ENCODE measurements around the gene ANKRD55. TPM values are rescaled to one million over a fixed set of nuclear protein-coding genes. Genes with fewer than 3 reads are reported as not detected.

The ANKRD55 gene
- total and polyA plus RNA-seq, 11 donors: 0.11 to 0.15 TPM; not detected in 9

DNA sequence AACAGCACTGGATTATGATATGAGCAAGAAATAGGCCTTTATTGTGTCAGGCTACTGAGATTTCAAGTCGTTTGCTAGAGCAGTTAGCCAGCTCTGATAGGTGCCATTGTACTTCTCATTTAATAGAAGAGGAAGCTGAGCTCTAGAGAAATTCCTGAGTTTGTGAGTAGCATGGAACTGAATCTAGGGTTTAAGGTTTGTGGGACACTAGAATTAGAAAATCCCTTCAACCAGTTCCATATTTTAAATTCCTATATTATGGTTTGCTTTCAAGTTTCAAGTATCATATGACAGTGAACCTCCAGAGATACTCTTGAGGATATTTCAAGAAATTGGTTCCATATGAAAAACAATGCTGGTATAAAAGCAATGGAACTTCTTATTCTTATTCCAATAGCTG, 87.6 kb downstream of the ANKRD55 start:
- intact Hi-C loops (cut with DNase I): no loop called here
- no peak for TF ChIP-seq POLR2A (IDR thresholded peaks at IDR 0.05)
- TF ChIP-seq, protein P1, sequence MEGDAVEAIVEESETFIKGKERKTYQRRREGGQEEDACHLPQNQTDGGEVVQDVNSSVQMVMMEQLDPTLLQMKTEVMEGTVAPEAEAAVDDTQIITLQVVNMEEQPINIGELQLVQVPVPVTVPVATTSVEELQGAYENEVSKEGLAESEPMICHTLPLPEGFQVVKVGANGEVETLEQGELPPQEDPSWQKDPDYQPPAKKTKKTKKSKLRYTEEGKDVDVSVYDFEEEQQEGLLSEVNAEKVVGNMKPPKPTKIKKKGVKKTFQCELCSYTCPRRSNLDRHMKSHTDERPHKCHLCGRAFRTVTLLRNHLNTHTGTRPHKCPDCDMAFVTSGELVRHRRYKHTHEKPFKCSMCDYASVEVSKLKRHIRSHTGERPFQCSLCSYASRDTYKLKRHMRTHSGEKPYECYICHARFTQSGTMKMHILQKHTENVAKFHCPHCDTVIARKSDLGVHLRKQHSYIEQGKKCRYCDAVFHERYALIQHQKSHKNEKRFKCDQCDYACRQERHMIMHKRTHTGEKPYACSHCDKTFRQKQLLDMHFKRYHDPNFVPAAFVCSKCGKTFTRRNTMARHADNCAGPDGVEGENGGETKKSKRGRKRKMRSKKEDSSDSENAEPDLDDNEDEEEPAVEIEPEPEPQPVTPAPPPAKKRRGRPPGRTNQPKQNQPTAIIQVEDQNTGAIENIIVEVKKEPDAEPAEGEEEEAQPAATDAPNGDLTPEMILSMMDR (IDR thresholded peaks at IDR 0.05): no peak

DNA sequence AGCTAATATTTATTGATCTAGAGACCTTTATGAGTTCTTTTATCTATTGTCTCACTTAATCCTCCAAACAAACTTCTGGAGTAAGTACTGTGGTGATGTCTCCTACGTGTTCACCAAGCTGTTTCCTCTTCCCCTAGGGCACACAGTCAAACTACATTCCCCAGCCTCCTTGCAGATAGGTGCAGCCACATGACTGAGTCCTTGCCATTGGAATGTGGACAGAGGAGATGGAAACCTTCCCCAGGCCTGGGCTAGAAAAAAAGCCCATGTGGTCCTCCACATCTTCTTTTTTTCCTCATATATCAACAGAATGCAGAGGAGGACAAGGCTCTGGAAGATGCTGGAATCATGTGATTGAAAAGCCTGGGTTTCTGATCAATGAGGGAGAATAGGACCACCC, 88.0 kb downstream of the ANKRD55 start:
- DNase-seq (no peak), ATAC-seq (no peak)
- WGBS, 4 donors: 63 to 86% (median 72%) methylated on average over 1 of the region's 1 CpG
- intact Hi-C loops (cut with DNase I): no loop called here
- Histone ChIP-seq H3K27me3 (no peaks in the 10 kb centered on the region), H3K4me3 (no peak overlapping the region), H3K36me3 (no peaks in the 10 kb centered on the region), H3K4me1 (peaks cover 0 to 42% (median 0%) of the 10 kb centered on the region in 12 donors), H3K27ac (no peak overlapping the region), H3K9me3 (no peaks in the 10 kb centered on the region)
- TF ChIP-seq, protein P1 (IDR thresholded peaks at IDR 0.05): no peak
- no peak for TF ChIP-seq POLR2A (IDR thresholded peaks at IDR 0.05)

More for the DNA sequence above, 87.6 kb downstream of the ANKRD55 start:
- no peaks in the 10 kb centered on the region for H3K27me3 ChIP-seq
- no peak overlapping the region for H3K4me3 ChIP-seq
- H3K9me3 ChIP-seq: no peaks in the 10 kb centered on the region
- DNase-seq (no peak), ATAC-seq (no peak)
- H3K27ac ChIP-seq: no peak overlapping the region
- H3K36me3 ChIP-seq: no peaks in the 10 kb centered on the region
- WGBS, 4 donors: 54 to 76% (median 58%) methylated on average over 1 of the region's 1 CpG
- peaks cover 0 to 39% (median 0%) of the 10 kb centered on the region in 12 donors for H3K4me1 ChIP-seq

GRCh38 chr5:56144211-56144610, 88.9 kb downstream of the ANKRD55 start:
- no peak overlapping the region for H3K4me3 ChIP-seq
- TF ChIP-seq POLR2A (IDR thresholded peaks at IDR 0.05): no peak
- TF ChIP-seq, protein P1 (IDR thresholded peaks at IDR 0.05): no peak
- intact Hi-C loops (cut with DNase I): no loop called here
- ATAC-seq (no peak), DNase-seq (no peak)
- H3K27me3 ChIP-seq: no peaks in the 10 kb centered on the region
- peaks cover 0 to 45% (median 0%) of the 10 kb centered on the region in 12 donors for H3K4me1 ChIP-seq
- H3K27ac ChIP-seq: no peak overlapping the region
- H3K9me3 ChIP-seq: no peaks in the 10 kb centered on the region
- 91 to 97% (median 96%) methylated on average over 1 of the region's 1 CpG for WGBS, 4 donors
- no peaks in the 10 kb centered on the region for H3K36me3 ChIP-seq

GRCh38 chr5:56143373-56143714, 89.8 kb downstream of the ANKRD55 start:
- Histone ChIP-seq H3K4me3 (no peak overlapping the region), H3K27ac (no peak overlapping the region), H3K4me1 (peaks cover 0 to 41% (median 0%) of the 10 kb centered on the region in 12 donors), H3K36me3 (no peaks in the 10 kb centered on the region), H3K27me3 (no peaks in the 10 kb centered on the region), H3K9me3 (no peaks in the 10 kb centered on the region)
- DNase-seq (no peak), ATAC-seq (no peak)
- intact Hi-C loops (cut with DNase I): no loop called here
- TF ChIP-seq, protein P1 (IDR thresholded peaks at IDR 0.05): no peak
- no peak for TF ChIP-seq POLR2A (IDR thresholded peaks at IDR 0.05)
- 93 to 97% (median 95%) methylated on average over 2 of the region's 2 CpGs for WGBS, 4 donors

All from heart left ventricle (tissue), 16 donors.